K562 (cell line): Measurements from ENCODE around the gene CDKL4. TPM values are rescaled to one million over a fixed set of nuclear protein-coding genes. Genes with fewer than 3 reads are reported as not detected.
A peak's percentile ranks its signal among the peaks of the same experiment; 100 is the strongest.

Source experiments
- ATAC-seq: fragments of 200-7000 bp; cut with Tn5 transposase; 3 replicates; pipeline ENCODE4 v1.9.1; 2020; ENCODE audit warnings: moderate library complexity
- BruUV-seq: library from RNA; stranded (reverse); fragments of 400-500 nt; replicated peaks from 2 replicates; lab custom pipeline; 2021; lab: Mats Ljungman, UMichigan
- CTCF ChIA-PET: fragments of 300-600 bp; formaldehyde crosslinking; extraction: SDS; loops from one replicate; lab custom pipeline; 2021; ENCODE audit warnings: low intra/inter-chr PET ratio; lab: Yijun Ruan, JAX
- POLR2A ChIA-PET: fragments of 300-600, 350-650 bp; sonication (Branson Sonifier 250); formaldehyde crosslinking; extraction: SDS; loops from one replicate; lab custom pipeline; 2021; ENCODE audit warnings: antibody characterized with exemption, inconsistent platforms; lab: Yijun Ruan, JAX
- DNase-seq, 4 experiments: peaks; one replicate each; pipeline versions ENCODE4 v3.0.0 to v3.0.0-alpha.2; 2011 to 2018; ENCODE audit warnings: low spot score in 3 of 4, mixed read lengths in 3 of 4; ENCODE audit errors: extremely low read depth in 1 of 4
- FAIRE-seq: peaks from 2 replicates; lab custom pipeline; 2011; peaks lifted over from hg19 to GRCh38; lab: Jason Lieb, UNC
- H2AFZ ChIP-seq: 2 replicates; pipeline ENCODE4 v1.6.0; 2011; ENCODE audit warnings: low read depth, low read length, control low read depth, inconsistent platforms
- H3K27ac ChIP-seq: fragments of 200-600 bp; 3 replicates; pipeline ENCODE4 v1.8.0; 2011; ENCODE audit warnings: low read depth, mild to moderate bottlenecking, control low read depth, inconsistent platforms, low read length, moderate library complexity, mixed read lengths; ENCODE audit errors: extremely low read depth
- H3K27me3 ChIP-seq, 2 experiments: fragments of 300-600 bp in 1 of 2; 2 replicates in 1 of 2; 3 replicates in 1 of 2; pipeline versions ENCODE4 v1.6.0 to v1.8.0; 2011; ENCODE audit warnings: inconsistent platforms in 2 of 2, low read length in 2 of 2, mild to moderate bottlenecking in 1 of 2, mixed read lengths in 1 of 2, moderate library complexity in 1 of 2; ENCODE audit not compliant: control insufficient read depth in 2 of 2, insufficient read depth in 2 of 2
- H3K36me3 ChIP-seq: fragments of 300-600 bp; 3 replicates; pipeline ENCODE4 v1.8.0; 2011; ENCODE audit warnings: mild to moderate bottlenecking, low read length, inconsistent platforms; ENCODE audit not compliant: control insufficient read depth, insufficient read depth
- H3K4me1 ChIP-seq, 2 experiments: fragments of 200-600 bp in 1 of 2; replicated peaks in 1 of 2; 2 replicates in 1 of 2; 3 replicates in 1 of 2; pipeline versions ENCODE4 v1.5.1 to v1.8.0; 2011; ENCODE audit warnings: inconsistent platforms in 2 of 2, low read length in 2 of 2, mild to moderate bottlenecking in 1 of 2, mixed read lengths in 1 of 2, moderate library complexity in 1 of 2; ENCODE audit not compliant: control insufficient read depth in 2 of 2, insufficient read depth in 2 of 2
- H3K4me2 ChIP-seq: 2 replicates; pipeline ENCODE4 v1.6.1; 2011; ENCODE audit warnings: low read length, control low read depth, inconsistent platforms, mixed read lengths; ENCODE audit not compliant: insufficient read depth
- H3K4me3 ChIP-seq: fragments of 200-600 bp; sonication (generic), shearing (Covaris generic); 2 replicates; pipeline ENCODE4 v1.5.1; 2016; ENCODE audit warnings: control low read depth, inconsistent platforms
- H3K79me2 ChIP-seq: fragments of 200-600 bp; 3 replicates; pipeline ENCODE4 v1.8.0; 2011; ENCODE audit warnings: low read length, inconsistent platforms; ENCODE audit not compliant: control insufficient read depth, insufficient read depth
- H3K9ac ChIP-seq, 2 experiments: 2 replicates each; pipeline versions ENCODE4 v1.6.0 to v1.6.1; 2011; ENCODE audit warnings: low read depth in 2 of 2, low read length in 2 of 2, control low read depth in 1 of 2, inconsistent platforms in 1 of 2, mild to moderate bottlenecking in 1 of 2, mixed read lengths in 1 of 2; ENCODE audit not compliant: insufficient read depth in 1 of 2
- H3K9me1 ChIP-seq: one replicate; pipeline ENCODE4 v1.6.0; 2011; ENCODE audit warnings: inconsistent platforms, mild to moderate bottlenecking, low read length, moderate library complexity; ENCODE audit not compliant: control insufficient read depth, insufficient read depth
- H3K9me3 ChIP-seq: replicated peaks from 2 replicates; pipeline ENCODE4 v1.5.1; 2011; ENCODE audit warnings: low read depth, low read length, inconsistent platforms; ENCODE audit not compliant: control insufficient read depth, insufficient read depth
- H4K20me1 ChIP-seq: replicated peaks from 2 replicates; pipeline ENCODE4 v1.6.1; 2011; ENCODE audit warnings: low read length, inconsistent platforms, mixed read lengths; ENCODE audit not compliant: control insufficient read depth, insufficient read depth
- FOXM1 ChIP-seq, 2 experiments: fragments of 450-650 bp in 1 of 2; sonication (generic) in 1 of 2; formaldehyde crosslinking in 1 of 2; IDR thresholded peaks; 2 replicates each; pipeline versions ENCODE4 v1.6.1 to v1.9.0; 2017 to 2022; ENCODE audit warnings: low read depth in 2 of 2, mild to moderate bottlenecking in 2 of 2, missing genetic modification reagents in 1 of 2, moderate library complexity in 1 of 2
- FUS ChIP-seq: fragments of 200-400 bp; formaldehyde crosslinking; optimal IDR thresholded peaks from 2 replicates; pipeline ENCODE3; 2017; ENCODE audit warnings: low read depth, low read length
- HLTF ChIP-seq: fragments of 450-650 bp; IDR thresholded peaks from 2 replicates; pipeline ENCODE4 v1.6.1; 2016
- ZBTB7A ChIP-seq: IDR thresholded peaks from 2 replicates; pipeline ENCODE4 v1.6.1; 2011; ENCODE audit warnings: low read depth, mild to moderate bottlenecking, low read length, moderate library complexity, borderline replicate concordance; ENCODE audit not compliant: control insufficient read depth
- ZNF184 ChIP-seq: sonication (generic); formaldehyde crosslinking; IDR thresholded peaks from 2 replicates; pipeline ENCODE4 v1.5.0; 2020; ENCODE audit warnings: missing genetic modification reagents
- WGBS: fragments of 100-300 bp; shearing (Covaris generic); methylation state at CpG from one replicate; pipeline ENCODE4 v1.1.6; 2016; ENCODE audit warnings: low coverage, mixed read lengths; ENCODE audit not compliant: insufficient coverage; ENCODE audit errors: missing lambda C conversion rate; 5-methylcytosine and 5-hydroxymethylcytosine counted together
- in situ Hi-C: fragments of 300-500 bp; cut with MboI; formaldehyde crosslinking; loops from 4 replicates; pipeline ENCODE4 v1.15.0; 2018; ENCODE audit warnings: inconsistent platforms, mixed read lengths
- intact Hi-C: fragments of 100-400 bp; cut with micrococcal nuclease; formaldehyde crosslinking; loops from 2 replicates; pipeline ENCODE4 v1.14.2; 2022
- polyA plus RNA-seq, 8 experiments: library from polyadenylated mRNA; depleted of rRNA in 4 of 8; stranded (reverse) in 5 of 8; unstranded in 3 of 8; fragments of >200 nt; fragmentation: Nextera tagmentation in 2 of 8; fragmentation: Illumina TruSeq in 1 of 8; extraction: Ambion mirVana in 2 of 8; extraction: Trizol in 1 of 8; gene quantifications; 2 replicates each; pipeline versions ENCODE4 v1.2.1 to v1.2.3, GENCODE V29; 2011 to 2014; ENCODE audit warnings: inconsistent platforms in 1 of 8, missing spikeins in 1 of 8
- total RNA-seq, 7 experiments: library from RNA; depleted of rRNA in 6 of 7; stranded (reverse); fragments of >200 nt in 6 of 7; fragmentation: Illumina TruSeq in 2 of 7; extraction: Trizol in 2 of 7; gene quantifications; 2 replicates each; pipeline versions ENCODE4 v1.2.1 to v1.2.3, GENCODE V29; 2011 to 2021; ENCODE audit warnings: low replicate concordance in 1 of 7
- TF ChIP-seq, protein P1 (sequence below): fragments of 150-350 bp; IDR thresholded peaks from 2 replicates; pipeline ENCODE4 v1.6.1; 2014; ENCODE audit warnings: low read depth, mild to moderate bottlenecking, low read length, borderline replicate concordance
- TF ChIP-seq, protein P2 (sequence below): sonication (generic); formaldehyde crosslinking; IDR thresholded peaks from 2 replicates; pipeline ENCODE4 v1.8.0; 2022; ENCODE audit warnings: missing genetic modification reagents, mild to moderate bottlenecking, moderate library complexity, borderline replicate concordance

CDKL4 gene
- total and polyA plus RNA-seq, 9 of the 15 experiments (the other 6 are each of a cell fraction or from before 2014, with no cell fraction given) = not detected

DNA sequence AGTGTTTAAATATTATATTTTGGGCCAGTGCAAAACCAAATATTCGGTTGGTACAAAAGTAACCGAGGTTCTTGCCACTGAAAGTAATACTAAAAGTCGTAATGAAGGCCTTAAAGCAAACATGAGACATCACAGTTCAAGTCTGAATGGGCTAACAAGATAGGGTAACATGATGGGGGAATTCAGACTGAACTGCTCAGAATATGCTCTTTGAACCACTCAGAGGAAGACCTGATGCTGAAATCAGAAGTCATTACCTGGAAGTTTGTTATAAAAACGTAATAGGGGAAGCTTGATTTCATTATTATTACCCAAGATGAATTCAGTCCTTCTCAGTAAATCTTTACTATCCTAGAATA, 26.6 kb downstream of the CDKL4 start:
- H3K4me2 ChIP-seq = no peak overlapping the region
- no peaks in the 10 kb centered on the region for H3K27me3 ChIP-seq
- no peak overlapping the region for H3K9ac ChIP-seq
- H3K36me3 ChIP-seq = no peaks in the 10 kb centered on the region
- no peaks in the 10 kb centered on the region for H3K79me2 ChIP-seq
- no peak overlapping the region for H3K27ac ChIP-seq
- no TSS peak for BruUV-seq
- ChIA-PET CTCF (interaction anchor here (0.6 kb wide), 1 partner anchor 513 kb away, joined by 3 read pairs; no protein-coding TSS in a partner anchor), POLR2A (no interaction called here)
- TF ChIP-seq, protein P1, sequence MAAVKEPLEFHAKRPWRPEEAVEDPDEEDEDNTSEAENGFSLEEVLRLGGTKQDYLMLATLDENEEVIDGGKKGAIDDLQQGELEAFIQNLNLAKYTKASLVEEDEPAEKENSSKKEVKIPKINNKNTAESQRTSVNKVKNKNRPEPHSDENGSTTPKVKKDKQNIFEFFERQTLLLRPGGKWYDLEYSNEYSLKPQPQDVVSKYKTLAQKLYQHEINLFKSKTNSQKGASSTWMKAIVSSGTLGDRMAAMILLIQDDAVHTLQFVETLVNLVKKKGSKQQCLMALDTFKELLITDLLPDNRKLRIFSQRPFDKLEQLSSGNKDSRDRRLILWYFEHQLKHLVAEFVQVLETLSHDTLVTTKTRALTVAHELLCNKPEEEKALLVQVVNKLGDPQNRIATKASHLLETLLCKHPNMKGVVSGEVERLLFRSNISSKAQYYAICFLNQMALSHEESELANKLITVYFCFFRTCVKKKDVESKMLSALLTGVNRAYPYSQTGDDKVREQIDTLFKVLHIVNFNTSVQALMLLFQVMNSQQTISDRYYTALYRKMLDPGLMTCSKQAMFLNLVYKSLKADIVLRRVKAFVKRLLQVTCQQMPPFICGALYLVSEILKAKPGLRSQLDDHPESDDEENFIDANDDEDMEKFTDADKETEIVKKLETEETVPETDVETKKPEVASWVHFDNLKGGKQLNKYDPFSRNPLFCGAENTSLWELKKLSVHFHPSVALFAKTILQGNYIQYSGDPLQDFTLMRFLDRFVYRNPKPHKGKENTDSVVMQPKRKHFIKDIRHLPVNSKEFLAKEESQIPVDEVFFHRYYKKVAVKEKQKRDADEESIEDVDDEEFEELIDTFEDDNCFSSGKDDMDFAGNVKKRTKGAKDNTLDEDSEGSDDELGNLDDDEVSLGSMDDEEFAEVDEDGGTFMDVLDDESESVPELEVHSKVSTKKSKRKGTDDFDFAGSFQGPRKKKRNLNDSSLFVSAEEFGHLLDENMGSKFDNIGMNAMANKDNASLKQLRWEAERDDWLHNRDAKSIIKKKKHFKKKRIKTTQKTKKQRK = no peak
- TF ChIP-seq ZNF184 (no peak), FUS (no peak), HLTF (no peak), FOXM1 (IDR thresholded peaks at IDR 0.05; ENCODE audit: low read depth) (0 out of 2 replicates have a peak, but pooled peaks have one; percentile 2), FOXM1 (CRISPR knock-in tag; IDR thresholded peaks at IDR 0.05; ENCODE audit: low read depth) (no peak), ZBTB7A (no peak)
- TF ChIP-seq, protein P2, sequence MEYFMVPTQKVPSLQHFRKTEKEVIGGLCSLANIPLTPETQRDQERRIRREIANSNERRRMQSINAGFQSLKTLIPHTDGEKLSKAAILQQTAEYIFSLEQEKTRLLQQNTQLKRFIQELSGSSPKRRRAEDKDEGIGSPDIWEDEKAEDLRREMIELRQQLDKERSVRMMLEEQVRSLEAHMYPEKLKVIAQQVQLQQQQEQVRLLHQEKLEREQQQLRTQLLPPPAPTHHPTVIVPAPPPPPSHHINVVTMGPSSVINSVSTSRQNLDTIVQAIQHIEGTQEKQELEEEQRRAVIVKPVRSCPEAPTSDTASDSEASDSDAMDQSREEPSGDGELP (CRISPR knock-in tag) = no peak
- no peak overlapping the region for H3K4me3 ChIP-seq
- in situ Hi-C loops = no loop called here
- H3K4me1 ChIP-seq = peaks cover 0 to 18% of the 10 kb centered on the region in 2 experiments; a peak in 4 of 5 replicates
- no peaks in the 10 kb centered on the region for H3K9me1 ChIP-seq
- DNase-seq (no peak), FAIRE-seq (peak; percentile 23), ATAC-seq (no peak)
- intact Hi-C loops = no loop called here
- WGBS = 11% methylated on average over 4 of the region's 4 CpGs
- H2AFZ ChIP-seq = no peak overlapping the region
- H3K9me3 ChIP-seq = no peaks in the 10 kb centered on the region
- H4K20me1 ChIP-seq = no peaks in the 10 kb centered on the region
